ENCODE results near the gene ACSM3.
"Not testable (repeated sequence)": the region's sequence is repeated elsewhere in the genome, so short reads cannot be mapped to it uniquely, and the experiment has no call there.

Gene ACSM3

DNA sequence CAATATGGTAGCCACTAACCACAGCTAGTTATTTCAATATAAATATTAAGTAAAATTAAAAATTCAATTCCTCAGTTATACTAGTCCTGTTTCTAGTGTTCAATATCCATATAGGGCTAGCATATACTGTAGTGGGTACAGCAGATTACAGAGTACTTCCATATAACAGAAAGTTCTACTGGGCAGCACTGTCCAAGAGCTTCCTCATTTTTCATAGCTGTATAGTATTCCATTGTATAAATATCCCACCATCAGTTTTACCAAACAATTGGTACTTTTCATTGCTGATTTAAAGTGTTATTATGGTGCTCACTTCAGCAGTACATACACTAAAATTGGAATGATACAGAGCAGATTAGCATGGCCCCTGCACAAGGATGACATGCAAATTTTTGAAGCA is 20.4 kb downstream of the ACSM3 start:
- H3K9me3 ChIP-seq (replicated peaks; ENCODE audit: low read length) = no peaks in the 10 kb centered on the region
- H3K9ac ChIP-seq (ENCODE audit: low read depth, low read length) = no peak overlapping the region
- H3K4me3 ChIP-seq (ENCODE audit: low read length) = no peak overlapping the region
- no peaks in the 10 kb centered on the region for H3K36me3 ChIP-seq (ENCODE audit: insufficient read depth, low read length)
- H3K4me1 ChIP-seq (ENCODE audit: control insufficient read depth, insufficient read depth, low read length) = no peaks in the 10 kb centered on the region
- no peak overlapping the region for H3K4me2 ChIP-seq (ENCODE audit: low read length)
- H3K27me3 ChIP-seq (ENCODE audit: control insufficient read depth, insufficient read depth, low read length) = no peaks in the 10 kb centered on the region

- Histone ChIP-seq H3K36me3 (ENCODE audit: insufficient read depth, low read length) (no peaks in the 10 kb centered on the region), H3K4me2 (ENCODE audit: low read length) (no peak overlapping the region), H3K9me3 (replicated peaks; ENCODE audit: low read length) (no peaks in the 10 kb centered on the region), H3K4me1 (ENCODE audit: control insufficient read depth, insufficient read depth, low read length) (peaks cover 5% of the 10 kb centered on the region), H3K9ac (ENCODE audit: low read depth, low read length) (no peak overlapping the region), H3K27me3 (ENCODE audit: control insufficient read depth, insufficient read depth, low read length) (no peaks in the 10 kb centered on the region), H3K4me3 (ENCODE audit: low read length) (no peak overlapping the region)
These were observed 25.3 kb downstream of the ACSM3 start for GRCh38 chr16:20789130-20789529.

DNA sequence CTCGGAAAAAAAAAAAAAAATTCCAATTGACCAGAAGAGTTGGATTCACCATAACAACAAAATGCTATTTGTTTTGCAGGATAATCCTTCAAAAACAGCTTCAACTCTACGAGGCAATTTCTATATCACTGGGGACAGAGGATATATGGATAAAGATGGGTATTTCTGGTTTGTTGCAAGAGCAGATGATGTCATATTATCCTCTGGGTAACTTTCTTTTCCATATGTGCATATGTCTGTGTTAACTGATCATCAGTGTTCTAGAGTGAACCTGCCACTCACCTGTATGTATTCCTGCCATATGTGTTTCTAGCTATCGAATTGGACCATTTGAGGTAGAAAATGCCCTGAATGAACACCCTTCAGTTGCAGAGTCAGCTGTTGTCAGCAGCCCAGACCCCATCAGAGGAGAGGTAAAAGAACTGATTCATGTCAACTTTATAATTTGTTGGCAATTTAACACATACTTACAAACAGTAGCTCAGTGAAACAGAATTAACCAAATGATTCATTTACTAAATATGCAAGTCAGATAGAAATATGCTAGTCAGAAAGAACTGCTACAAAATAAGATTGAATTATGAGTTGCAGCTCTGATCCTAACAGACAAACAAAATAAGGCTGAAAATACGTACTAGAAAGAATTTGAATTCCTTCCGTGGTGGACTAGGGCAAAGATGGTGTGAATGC is 28.3 kb downstream of the ACSM3 start:
- no peak overlapping the region for H3K4me3 ChIP-seq (ENCODE audit: low read length)
- H3K36me3 ChIP-seq (ENCODE audit: insufficient read depth, low read length) = no peaks in the 10 kb centered on the region
- no peaks in the 10 kb centered on the region for H3K9me3 ChIP-seq (replicated peaks; ENCODE audit: low read length)
- H3K4me1 ChIP-seq (ENCODE audit: control insufficient read depth, insufficient read depth, low read length) = peaks cover 5% of the 10 kb centered on the region
- H3K4me2 ChIP-seq (ENCODE audit: low read length) = no peak overlapping the region
- H3K27me3 ChIP-seq (ENCODE audit: control insufficient read depth, insufficient read depth, low read length) = no peaks in the 10 kb centered on the region
- H3K9ac ChIP-seq (ENCODE audit: low read depth, low read length) = no peak overlapping the region

DNA sequence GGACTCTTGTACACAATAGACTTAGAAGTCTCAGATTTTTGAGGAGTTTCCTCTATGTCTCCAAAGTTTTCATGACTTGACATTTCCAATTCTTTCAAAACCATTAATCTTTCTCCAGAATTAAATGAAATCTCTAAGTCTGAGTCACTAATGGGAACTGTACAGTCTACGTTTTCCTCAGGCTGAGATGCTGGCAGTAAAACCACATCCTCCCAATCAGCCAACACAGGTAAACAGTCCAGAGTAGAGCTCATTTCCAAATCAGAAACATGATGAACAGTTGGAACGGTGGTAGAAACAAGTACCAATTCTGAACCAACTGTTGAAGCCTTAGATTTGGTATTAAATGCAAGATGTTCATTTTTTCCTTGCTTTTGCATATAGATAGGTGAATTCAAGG is 34.5 kb downstream of the ACSM3 start:
- no peaks in the 10 kb centered on the region for H3K27me3 ChIP-seq (ENCODE audit: control insufficient read depth, insufficient read depth, low read length)
- peaks cover 7% of the 10 kb centered on the region for H3K4me1 ChIP-seq (ENCODE audit: control insufficient read depth, insufficient read depth, low read length)
- no peaks in the 10 kb centered on the region for H3K9me3 ChIP-seq (replicated peaks; ENCODE audit: low read length)
- no peak overlapping the region for H3K4me3 ChIP-seq (ENCODE audit: low read length)
- no peak overlapping the region for H3K4me2 ChIP-seq (ENCODE audit: low read length)
- peaks cover 7% of the 10 kb centered on the region for H3K36me3 ChIP-seq (ENCODE audit: insufficient read depth, low read length)
- no peak overlapping the region for H3K9ac ChIP-seq (ENCODE audit: low read depth, low read length)

GRCh38 chr16:20799599-20799998 is 35.8 kb downstream of the ACSM3 start:
- Histone ChIP-seq H3K36me3 (ENCODE audit: insufficient read depth, low read length) (peaks cover 7% of the 10 kb centered on the region), H3K9ac (ENCODE audit: low read depth, low read length) (no peak overlapping the region), H3K4me1 (ENCODE audit: control insufficient read depth, insufficient read depth, low read length) (peaks cover 14% of the 10 kb centered on the region), H3K27me3 (ENCODE audit: control insufficient read depth, insufficient read depth, low read length) (no peaks in the 10 kb centered on the region), H3K4me2 (ENCODE audit: low read length) (no peak overlapping the region), H3K9me3 (replicated peaks; ENCODE audit: low read length) (no peaks in the 10 kb centered on the region), H3K4me3 (ENCODE audit: low read length) (no peak overlapping the region)

GRCh38 chr16:20801278-20801677 is 37.5 kb downstream of the ACSM3 start:
- H3K36me3 ChIP-seq (ENCODE audit: insufficient read depth, low read length) = peaks cover 7% of the 10 kb centered on the region
- no peaks in the 10 kb centered on the region for H3K9me3 ChIP-seq (replicated peaks; ENCODE audit: low read length)
- H3K4me2 ChIP-seq (ENCODE audit: low read length) = no peak overlapping the region
- no peak overlapping the region for H3K9ac ChIP-seq (ENCODE audit: low read depth, low read length)
- peaks cover 14% of the 10 kb centered on the region for H3K4me1 ChIP-seq (ENCODE audit: control insufficient read depth, insufficient read depth, low read length)
- H3K4me3 ChIP-seq (ENCODE audit: low read length) = no peak overlapping the region
- H3K27me3 ChIP-seq (ENCODE audit: control insufficient read depth, insufficient read depth, low read length) = no peaks in the 10 kb centered on the region

DNA sequence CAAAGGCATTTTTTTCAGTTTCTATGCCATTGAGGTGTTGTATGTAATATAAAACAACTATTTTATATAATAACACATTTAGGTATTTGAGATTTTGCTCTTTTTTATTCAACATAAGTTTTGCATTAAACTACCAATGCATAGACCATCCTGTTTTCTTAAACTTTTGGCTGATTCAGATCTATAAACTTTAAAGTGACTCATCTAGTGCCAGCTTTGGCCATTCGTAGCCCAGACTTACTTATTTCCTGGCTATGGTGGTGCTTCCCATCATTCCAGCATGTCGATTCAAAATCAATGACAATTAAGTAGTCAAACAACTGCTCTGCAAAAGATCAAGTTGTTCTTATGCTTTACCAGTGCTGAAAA is 39.4 kb downstream of the ACSM3 start:
- H3K36me3 ChIP-seq (ENCODE audit: insufficient read depth, low read length) = no peaks in the 10 kb centered on the region
- H3K9ac ChIP-seq (ENCODE audit: low read depth, low read length) = no peak overlapping the region

GRCh38 chr16:20803561-20804214 is 39.9 kb downstream of the ACSM3 start:
- Histone ChIP-seq H3K4me1 (ENCODE audit: control insufficient read depth, insufficient read depth, low read length) (peaks cover 19% of the 10 kb centered on the region), H3K4me3 (ENCODE audit: low read length) (no peak overlapping the region), H3K27me3 (ENCODE audit: control insufficient read depth, insufficient read depth, low read length) (no peaks in the 10 kb centered on the region), H3K4me2 (ENCODE audit: low read length) (peak overlapping the region; percentile 40), H3K9ac (ENCODE audit: low read depth, low read length) (no peak overlapping the region), H3K9me3 (replicated peaks; ENCODE audit: low read length) (no peaks in the 10 kb centered on the region), H3K36me3 (ENCODE audit: insufficient read depth, low read length) (no peaks in the 10 kb centered on the region)

More for the DNA sequence above, 39.4 kb downstream of the ACSM3 start:
- Histone ChIP-seq H3K4me1 (ENCODE audit: control insufficient read depth, insufficient read depth, low read length) (peaks cover 19% of the 10 kb centered on the region), H3K4me3 (ENCODE audit: low read length) (no peak overlapping the region), H3K4me2 (ENCODE audit: low read length) (peak overlapping the region; percentile 40), H3K9me3 (replicated peaks; ENCODE audit: low read length) (no peaks in the 10 kb centered on the region), H3K27me3 (ENCODE audit: control insufficient read depth, insufficient read depth, low read length) (no peaks in the 10 kb centered on the region)

DNA sequence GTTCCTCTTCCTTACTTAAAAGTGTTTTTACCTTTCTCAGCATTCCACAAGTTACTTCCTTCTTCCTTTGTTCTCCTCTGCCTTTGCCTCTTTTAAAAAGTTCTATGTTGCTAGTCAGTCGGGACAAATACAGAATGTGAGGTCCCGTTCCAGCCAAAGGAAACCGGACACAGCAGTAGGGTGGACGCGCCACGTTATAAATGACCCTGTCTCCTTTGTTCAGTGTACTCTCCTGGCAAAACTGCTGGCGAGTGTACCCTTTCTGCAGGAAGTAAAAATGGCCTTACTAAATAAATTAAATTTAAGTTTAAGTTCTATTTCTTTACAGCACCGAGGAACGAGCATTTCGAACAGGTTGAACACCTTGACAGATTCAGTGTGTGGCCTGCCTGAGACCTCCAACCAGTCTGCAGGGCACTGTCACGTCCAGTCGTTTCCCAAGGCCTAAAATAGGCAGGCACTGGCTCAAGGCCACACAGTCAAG is 41.9 kb downstream of the ACSM3 start:
- Histone ChIP-seq H3K4me1 (ENCODE audit: control insufficient read depth, insufficient read depth, low read length) (peaks cover 19% of the 10 kb centered on the region), H3K9ac (ENCODE audit: low read depth, low read length) (peak overlapping the region; percentile 87), H3K4me2 (ENCODE audit: low read length) (peak overlapping the region; percentile 89), H3K4me3 (ENCODE audit: low read length) (peak overlapping the region; percentile 82)
- H3K9me3 ChIP-seq (replicated peaks; ENCODE audit: low read length); H3K36me3 ChIP-seq (ENCODE audit: insufficient read depth, low read length); H3K27me3 ChIP-seq (ENCODE audit: control insufficient read depth, insufficient read depth, low read length): not testable (repeated sequence)

GRCh38 chr16:20806168-20807050 is 42.6 kb downstream of the ACSM3 start, which contains the start of the genes ERI2 and REXO5:
Gene ERI2, minus strand, starts transcription at chr16:20806472. Its CDS starts 42 bp downstream, at chr16:20806430.
Gene REXO5, plus strand, starts transcription at chr16:20806527. Its CDS starts 427 bp downstream, at chr16:20806954.
- H3K4me2 ChIP-seq (ENCODE audit: low read length) = peak within 1 kb of the TSS; percentile 89
- no peaks in the 10 kb centered on the region for H3K36me3 ChIP-seq (ENCODE audit: insufficient read depth, low read length)
- H3K9me3 ChIP-seq (replicated peaks; ENCODE audit: low read length) = no peaks in the 10 kb centered on the region
- peak within 1 kb of the TSS; percentile 82 for H3K4me3 ChIP-seq (ENCODE audit: low read length)
- peak within 1 kb of the TSS; percentile 87 for H3K9ac ChIP-seq (ENCODE audit: low read depth, low read length)
- peaks cover 19% of the 10 kb centered on the region for H3K4me1 ChIP-seq (ENCODE audit: control insufficient read depth, insufficient read depth, low read length)
- no peaks in the 10 kb centered on the region for H3K27me3 ChIP-seq (ENCODE audit: control insufficient read depth, insufficient read depth, low read length)

DNA sequence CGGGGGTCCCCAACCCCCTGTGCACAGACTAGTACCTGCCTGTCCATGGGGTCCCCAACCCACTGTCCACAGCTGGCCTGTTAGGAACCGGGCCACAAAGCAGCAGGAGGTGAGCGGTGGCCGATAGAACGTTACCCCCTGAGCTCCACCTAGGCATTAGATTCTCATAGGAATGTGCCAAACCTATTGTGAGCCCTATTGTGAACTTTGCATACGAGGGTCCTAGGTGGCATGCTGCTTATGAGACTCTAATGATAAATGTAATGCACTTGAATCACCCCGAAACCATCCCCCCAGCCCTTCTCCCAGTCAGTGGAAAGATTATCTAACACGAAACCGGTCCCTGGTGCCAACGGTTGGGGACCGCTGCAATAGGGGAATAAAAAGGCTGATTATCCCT is 44.0 kb downstream of the ACSM3 start:
- H3K9me3 ChIP-seq (replicated peaks; ENCODE audit: low read length) = no peaks in the 10 kb centered on the region
- H3K4me3 ChIP-seq (ENCODE audit: low read length) = no peak overlapping the region
- H3K4me1 ChIP-seq (ENCODE audit: control insufficient read depth, insufficient read depth, low read length) = peaks cover 17% of the 10 kb centered on the region
- H3K9ac ChIP-seq (ENCODE audit: low read depth, low read length) = no peak overlapping the region
- H3K36me3 ChIP-seq (ENCODE audit: insufficient read depth, low read length) = no peaks in the 10 kb centered on the region
- H3K4me2 ChIP-seq (ENCODE audit: low read length) = peak overlapping the region; percentile 89
- H3K27me3 ChIP-seq (ENCODE audit: control insufficient read depth, insufficient read depth, low read length) = no peaks in the 10 kb centered on the region
